WTC11 (cell line): ENCODE data around the gene TMEM72. TPM values are rescaled to one million over a fixed set of nuclear protein-coding genes. Genes with fewer than 3 reads are reported as not detected.

ENCODE experiments used
- ATAC-seq: fragments of 200-7000 bp; cut with Tn5 transposase; 2 replicates; pipeline ENCODE4 v1.10.0; 2021; ENCODE audit warnings: mild to moderate bottlenecking, moderate library complexity
- CTCF ChIA-PET: fragments of 300-600 bp; sonication (Branson Sonifier 250); formaldehyde crosslinking; loops from one replicate; lab custom pipeline; 2021; ENCODE audit warnings: antibody characterized with exemption; lab: Charles Lee
- POLR2A ChIA-PET: fragments of 350-600 bp; sonication (Branson Sonifier 250); formaldehyde crosslinking; loops from one replicate; lab custom pipeline; 2021; ENCODE audit warnings: antibody characterized with exemption; lab: Charles Lee
- DNase-seq: peaks from one replicate; pipeline ENCODE4 v3.0.0; 2021; ENCODE audit warnings: low spot score
- H3K27ac Mint-ChIP-seq: 2 replicates; pipeline ENCODE4 v1.8.0; 2021; ENCODE audit warnings: mixed read lengths
- H3K27me3 Mint-ChIP-seq: 2 replicates; pipeline ENCODE4 v1.8.0; 2021; ENCODE audit warnings: low read depth, mild to moderate bottlenecking, moderate library complexity, mixed read lengths
- H3K36me3 Mint-ChIP-seq: 2 replicates; pipeline ENCODE4 v1.8.0; 2021; ENCODE audit warnings: mixed read lengths
- H3K4me1 Mint-ChIP-seq: 2 replicates; pipeline ENCODE4 v1.8.0; 2022; ENCODE audit warnings: mixed read lengths
- H3K4me3 Mint-ChIP-seq: 2 replicates; pipeline ENCODE4 v1.8.0; 2021; ENCODE audit warnings: mild to moderate bottlenecking, moderate library complexity, mixed read lengths
- H3K9me3 Mint-ChIP-seq: 2 replicates; pipeline ENCODE4 v1.8.0; 2021; ENCODE audit warnings: mixed read lengths
- ARID4B ChIP-seq: sonication (generic); formaldehyde crosslinking; IDR thresholded peaks from 2 replicates; pipeline ENCODE4 v1.8.0; 2023; ENCODE audit warnings: missing genetic modification reagents, mild to moderate bottlenecking, borderline replicate concordance
- ATF2 ChIP-seq: sonication (generic); formaldehyde crosslinking; IDR thresholded peaks from 2 replicates; pipeline ENCODE4 v1.8.1; 2022; ENCODE audit warnings: low read depth, missing genetic modification reagents, borderline replicate concordance
- CTCF ChIP-seq: fragments of 200-600 bp; IDR thresholded peaks from 2 replicates; pipeline ENCODE4 v1.8.0; 2022; ENCODE audit warnings: antibody characterized with exemption
- ESRRA ChIP-seq: sonication (generic); formaldehyde crosslinking; IDR thresholded peaks from 2 replicates; pipeline ENCODE4 v1.8.1; 2022; ENCODE audit warnings: mild to moderate bottlenecking, missing genetic modification reagents, borderline replicate concordance
- ETV6 ChIP-seq: sonication (generic); formaldehyde crosslinking; IDR thresholded peaks from 2 replicates; pipeline ENCODE4 v1.8.1; 2022; ENCODE audit warnings: mild to moderate bottlenecking, missing genetic modification reagents
- GABPB1 ChIP-seq: sonication (generic); formaldehyde crosslinking; IDR thresholded peaks from 2 replicates; pipeline ENCODE4 v1.8.1; 2023; ENCODE audit warnings: mild to moderate bottlenecking, missing genetic modification reagents
- IRF2 ChIP-seq: sonication (generic); formaldehyde crosslinking; IDR thresholded peaks from 2 replicates; pipeline ENCODE4 v1.8.0; 2022; ENCODE audit warnings: low read depth, missing genetic modification reagents, borderline replicate concordance
- JAZF1 ChIP-seq: fragments of 250-450 bp; sonication (Bioruptor Pico); IDR thresholded peaks from 2 replicates; pipeline ENCODE4 v1.9.0; 2021; ENCODE audit warnings: moderate library complexity, mild to moderate bottlenecking, inconsistent platforms
- JUN ChIP-seq: sonication (generic); formaldehyde crosslinking; IDR thresholded peaks from 2 replicates; pipeline ENCODE4 v1.8.0; 2023; ENCODE audit warnings: mild to moderate bottlenecking, missing genetic modification reagents
- KAT7 ChIP-seq: sonication (generic); formaldehyde crosslinking; IDR thresholded peaks from 2 replicates; pipeline ENCODE4 v1.8.1; 2023; ENCODE audit warnings: missing genetic modification reagents, mild to moderate bottlenecking, borderline replicate concordance
- MYBL2 ChIP-seq: sonication (generic); formaldehyde crosslinking; IDR thresholded peaks from 2 replicates; pipeline ENCODE4 v1.8.1; 2023; ENCODE audit warnings: mild to moderate bottlenecking, moderate library complexity, missing genetic modification reagents
- NR1H2 ChIP-seq: sonication (generic); formaldehyde crosslinking; IDR thresholded peaks from 2 replicates; pipeline ENCODE4 v1.9.0; 2021; ENCODE audit warnings: mild to moderate bottlenecking, moderate library complexity, missing genetic modification reagents
- OVOL2 ChIP-seq: fragments of 250-450 bp; sonication (Bioruptor Pico); IDR thresholded peaks from 2 replicates; pipeline ENCODE4 v1.9.0; 2021; ENCODE audit warnings: mild to moderate bottlenecking, borderline replicate concordance
- RELA ChIP-seq: sonication (generic); formaldehyde crosslinking; IDR thresholded peaks from 2 replicates; pipeline ENCODE4 v1.8.1; 2022; ENCODE audit warnings: missing genetic modification reagents, mild to moderate bottlenecking, borderline replicate concordance
- RORB ChIP-seq: fragments of 250-450 bp; sonication (Bioruptor Pico); IDR thresholded peaks from 2 replicates; pipeline ENCODE4 v1.9.0; 2021; ENCODE audit warnings: mild to moderate bottlenecking
- SOX15 ChIP-seq: fragments of 250-450 bp; sonication (Bioruptor Pico); IDR thresholded peaks from 2 replicates; pipeline ENCODE4 v1.9.0; 2021; ENCODE audit warnings: mild to moderate bottlenecking
- SP1 ChIP-seq: sonication (generic); formaldehyde crosslinking; conservative IDR thresholded peaks from 2 replicates; pipeline ENCODE4 v1.8.1; 2022; ENCODE audit warnings: missing genetic modification reagents
- TEAD1 ChIP-seq: sonication (generic); formaldehyde crosslinking; IDR thresholded peaks from 2 replicates; pipeline ENCODE4 v1.8.0; 2022; ENCODE audit warnings: mild to moderate bottlenecking, missing genetic modification reagents
- TP53 ChIP-seq: sonication (generic); formaldehyde crosslinking; IDR thresholded peaks from 2 replicates; pipeline ENCODE4 v1.8.1; 2023; ENCODE audit warnings: mild to moderate bottlenecking, missing genetic modification reagents
- ZNF121 ChIP-seq: sonication (generic); formaldehyde crosslinking; IDR thresholded peaks from 2 replicates; pipeline ENCODE4 v1.8.0; 2023; ENCODE audit warnings: missing genetic modification reagents
- ZNF138 ChIP-seq: sonication (generic); formaldehyde crosslinking; conservative IDR thresholded peaks from 2 replicates; pipeline ENCODE4 v1.8.1; 2022; ENCODE audit warnings: mild to moderate bottlenecking, moderate library complexity, missing genetic modification reagents
- ZNF263 ChIP-seq: sonication (generic); formaldehyde crosslinking; IDR thresholded peaks from 2 replicates; pipeline ENCODE4 v1.8.1; 2022; ENCODE audit warnings: low read depth, mild to moderate bottlenecking, moderate library complexity, missing genetic modification reagents
- ZNF396 ChIP-seq: fragments of 250-450 bp; sonication (Bioruptor Pico); IDR thresholded peaks from 2 replicates; pipeline ENCODE4 v1.8.0; 2021; ENCODE audit warnings: mild to moderate bottlenecking, moderate library complexity, borderline replicate concordance
- ZNF423 ChIP-seq: fragments of 250-450 bp; sonication (Bioruptor Pico); IDR thresholded peaks from 2 replicates; pipeline ENCODE4 v2.1.2; 2022; ENCODE audit warnings: mild to moderate bottlenecking, moderate library complexity
- total RNA-seq: library from RNA; stranded (reverse); gene quantifications from 3 replicates; pipeline ENCODE4 v1.2.3, GENCODE V29; 2021
- TF ChIP-seq, protein P1 (sequence below): sonication (generic); formaldehyde crosslinking; IDR thresholded peaks from 2 replicates; pipeline ENCODE4 v1.8.0; 2022; ENCODE audit warnings: mild to moderate bottlenecking, missing genetic modification reagents
- TF ChIP-seq, protein P2 (sequence below): sonication (generic); formaldehyde crosslinking; IDR thresholded peaks from 2 replicates; pipeline ENCODE4 v1.8.0; 2023; ENCODE audit warnings: missing genetic modification reagents

TMEM72 gene
- total RNA-seq, 1 experiment from 2014 or later: not detected

DNA sequence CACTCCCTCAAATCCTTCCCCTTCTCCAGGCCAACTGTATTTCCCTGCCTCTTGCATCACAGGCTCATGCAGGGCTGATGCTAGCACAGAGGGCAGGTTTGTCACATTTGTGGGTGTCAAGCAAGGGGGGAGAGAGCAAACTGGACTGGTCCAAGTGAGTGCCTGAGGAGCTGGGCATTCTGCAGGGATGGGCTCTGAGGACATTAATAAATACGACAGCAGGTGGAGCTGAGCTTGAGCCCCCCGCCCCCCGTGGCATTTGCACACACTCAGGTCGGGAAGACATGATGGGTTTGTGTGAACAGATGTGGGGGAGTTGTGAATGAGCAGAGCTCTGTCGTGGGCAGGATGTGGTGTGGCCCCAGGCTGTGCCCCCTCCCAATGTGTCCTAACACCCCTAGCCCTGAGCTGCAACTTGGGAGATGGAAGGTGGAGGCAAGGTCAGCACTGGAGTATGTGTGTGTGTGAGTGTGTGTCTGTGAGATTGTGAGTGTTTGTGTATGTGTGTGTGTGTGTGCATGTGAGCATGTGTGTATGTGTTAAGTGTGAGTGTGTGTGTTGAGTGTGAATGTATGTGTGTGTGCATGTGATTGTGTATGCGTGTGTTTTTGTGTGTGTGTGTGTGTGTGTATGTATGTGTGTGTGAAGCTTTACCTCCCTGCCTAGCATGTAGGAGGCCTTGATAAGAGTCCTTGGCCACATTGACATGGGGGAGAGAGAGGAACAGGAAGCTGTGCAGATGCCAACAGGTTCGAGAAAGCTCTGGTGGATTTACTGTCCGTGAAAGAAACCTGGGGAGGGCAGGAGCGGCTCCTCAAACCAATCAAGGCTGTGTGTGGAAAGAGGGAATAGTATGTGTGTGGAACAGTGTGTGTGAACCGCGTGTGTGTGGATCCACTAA, 57.6 kb downstream of the TMEM72 start (continued):
- TF ChIP-seq ARID4B (CRISPR knock-in tag) (no peak), ZNF396 (no peak), SP1 (CRISPR knock-in tag) (no peak), ESRRA (CRISPR knock-in tag) (no peak), JUN (no peak), ZNF121 (CRISPR knock-in tag) (no peak)
- TF ChIP-seq, protein P1, sequence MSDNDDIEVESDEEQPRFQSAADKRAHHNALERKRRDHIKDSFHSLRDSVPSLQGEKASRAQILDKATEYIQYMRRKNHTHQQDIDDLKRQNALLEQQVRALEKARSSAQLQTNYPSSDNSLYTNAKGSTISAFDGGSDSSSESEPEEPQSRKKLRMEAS (CRISPR knock-in tag): no peak

- ChIA-PET CTCF (no interaction called here), POLR2A (no interaction called here)
- peaks cover 60% of the 10 kb centered on the region for H3K4me1 Mint-ChIP-seq
Observed at GRCh38 chr10:44969854-44970253, 58.7 kb downstream of the TMEM72 start.

DNA sequence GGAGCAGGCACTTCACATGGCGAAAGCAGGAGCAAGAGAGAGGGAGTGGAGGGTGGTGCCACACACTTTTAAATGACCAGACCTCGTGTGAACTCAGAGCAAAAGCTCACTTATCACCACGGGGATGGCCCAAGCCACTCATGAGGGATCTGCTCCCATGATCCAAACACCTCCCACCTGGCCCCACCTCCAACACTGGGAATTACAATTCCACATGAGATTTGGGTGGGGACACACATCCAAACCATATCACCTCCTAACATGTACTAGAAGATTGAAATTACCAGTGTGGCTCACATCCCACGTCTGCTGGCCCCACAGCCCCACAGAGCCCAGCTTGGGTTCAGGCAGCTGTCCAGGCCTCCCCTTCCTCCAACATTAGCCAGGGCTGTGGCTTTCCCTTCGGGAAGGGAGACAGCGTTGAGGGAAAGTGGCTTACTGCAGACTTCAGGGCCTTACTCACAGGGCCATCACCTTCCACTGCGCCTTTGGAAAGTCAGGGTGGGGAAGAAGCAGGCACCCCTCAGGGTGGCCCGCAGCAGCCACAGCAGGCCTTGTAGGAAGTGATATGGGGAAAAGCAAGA, 59.8 kb downstream of the TMEM72 start:
- DNase-seq (no peak), ATAC-seq (no peak)
- POLR2A ChIA-PET: no interaction called here
- H3K27me3 Mint-ChIP-seq: peaks cover under 1% of the 10 kb centered on the region; the same call in 1 of the 2 replicates
- CTCF ChIA-PET: no interaction called here
- no peaks in the 10 kb centered on the region for H3K9me3 Mint-ChIP-seq
- no peak overlapping the region for H3K4me3 Mint-ChIP-seq
- peaks cover 28% of the 10 kb centered on the region for H3K36me3 Mint-ChIP-seq
- H3K27ac Mint-ChIP-seq: no peak overlapping the region
- H3K4me1 Mint-ChIP-seq: peaks cover 53% of the 10 kb centered on the region
- TF ChIP-seq RORB (no peak), ZNF423 (CRISPR knock-in tag) (no peak), ATF2 (CRISPR knock-in tag) (no peak), CTCF (no peak), NR1H2 (CRISPR knock-in tag) (no peak), ETV6 (no peak), TP53 (no peak), ZNF138 (CRISPR knock-in tag) (no peak), IRF2 (CRISPR knock-in tag) (no peak), ZNF263 (CRISPR knock-in tag) (no peak), MYBL2 (CRISPR knock-in tag) (no peak)
- TF ChIP-seq, protein P2, sequence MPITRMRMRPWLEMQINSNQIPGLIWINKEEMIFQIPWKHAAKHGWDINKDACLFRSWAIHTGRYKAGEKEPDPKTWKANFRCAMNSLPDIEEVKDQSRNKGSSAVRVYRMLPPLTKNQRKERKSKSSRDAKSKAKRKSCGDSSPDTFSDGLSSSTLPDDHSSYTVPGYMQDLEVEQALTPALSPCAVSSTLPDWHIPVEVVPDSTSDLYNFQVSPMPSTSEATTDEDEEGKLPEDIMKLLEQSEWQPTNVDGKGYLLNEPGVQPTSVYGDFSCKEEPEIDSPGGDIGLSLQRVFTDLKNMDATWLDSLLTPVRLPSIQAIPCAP (CRISPR knock-in tag): no peak

More at GRCh38 chr10:44969854-44970253, 58.7 kb downstream of the TMEM72 start:
- DNase-seq (no peak), ATAC-seq (no peak)
- no peaks in the 10 kb centered on the region for H3K27me3 Mint-ChIP-seq
- no peak overlapping the region for H3K27ac Mint-ChIP-seq
- H3K9me3 Mint-ChIP-seq: no peaks in the 10 kb centered on the region
- H3K36me3 Mint-ChIP-seq: peaks cover 28% of the 10 kb centered on the region
- TF ChIP-seq TP53: no peak
- TF ChIP-seq KAT7 (CRISPR knock-in tag): no peak
- no peak for TF ChIP-seq TEAD1 (CRISPR knock-in tag)
- TF ChIP-seq RORB: no peak
- no peak for TF ChIP-seq JAZF1 (CRISPR knock-in tag)
- no peak for TF ChIP-seq SOX15 (CRISPR knock-in tag)
- TF ChIP-seq OVOL2 (CRISPR knock-in tag): no peak
- no peak for TF ChIP-seq IRF2 (CRISPR knock-in tag)
- TF ChIP-seq RELA (CRISPR knock-in tag): no peak
- no peak for TF ChIP-seq JUN
- no peak for TF ChIP-seq GABPB1 (CRISPR knock-in tag)
- H3K4me3 Mint-ChIP-seq: no peak overlapping the region
